ENCODE measurements around the gene NEK1. TPM values are rescaled to one million over a fixed set of nuclear protein-coding genes. Genes with fewer than 3 reads are reported as not detected.
A peak's percentile ranks its signal among the peaks of the same experiment; 100 is the strongest.

The NEK1 gene
- polyA plus RNA-seq, 1 of the 3 experiments (the other 2 are of a cell fraction): 2.0 TPM

GRCh38 chr4:169399976-169400767 is 212.2 kb downstream of the NEK1 start:
- H3K36me3 ChIP-seq (replicated peaks in 1 of 2; ENCODE audit: control insufficient read depth in 1 of 2, insufficient read depth in 2 of 2, low read length in 1 of 2): peaks cover 2 to 21% of the 10 kb centered on the region in 2 experiments
- H3K27ac ChIP-seq (ENCODE audit: low read depth in 2 of 2, low read length in 1 of 2): peak overlapping the region in 1 of 2 experiments; percentile 9; a peak in 1 of 4 replicates
- H3K4me1 ChIP-seq (ENCODE audit: control insufficient read depth in 1 of 2, insufficient read depth in 2 of 2, low read depth in 1 of 2, low read length in 1 of 2): peaks cover 0 to 7% of the 10 kb centered on the region in 2 experiments; a peak in 2 of 4 replicates
- ChIA-PET POLR2A (no interaction called here), CTCF (no interaction called here)
- TF ChIP-seq CHD2 (IDR thresholded peaks at IDR 0.05; ENCODE audit: low read length, partially characterized antibody) (no peak), POLR2AphosphoS5 (IDR thresholded peaks at IDR 0.05; ENCODE audit: low read depth, low read length) (no peak)
- no peak overlapping the region for H3K4me2 ChIP-seq
- no peaks in the 10 kb centered on the region for H3K27me3 ChIP-seq (ENCODE audit: insufficient read depth)
- 96% methylated on average over 1 of the region's 1 CpG for WGBS (ENCODE audit: low lambda C conversion rate)
- no peak for DNase-seq
- no peaks in the 10 kb centered on the region for H4K20me1 ChIP-seq (ENCODE audit: insufficient read depth)
- H3K79me2 ChIP-seq (ENCODE audit: insufficient read depth): no peaks in the 10 kb centered on the region
- H3F3A ChIP-seq (replicated peaks; ENCODE audit: insufficient read depth): peaks cover 12% of the 10 kb centered on the region
- no peaks in the 10 kb centered on the region for H3K9me2 ChIP-seq
- no peak overlapping the region for H2AFZ ChIP-seq (ENCODE audit: low read depth)
- H3K9ac ChIP-seq: no peak overlapping the region
- no peaks in the 10 kb centered on the region for H3K9me3 ChIP-seq
- H3K4me3 ChIP-seq (ENCODE audit: low read depth in 2 of 2, low read length in 1 of 2): no peak overlapping the region

- Histone ChIP-seq H3K9me2 (no peaks in the 10 kb centered on the region), H3K79me2 (ENCODE audit: insufficient read depth) (no peaks in the 10 kb centered on the region), H3K36me3 (replicated peaks in 1 of 2; ENCODE audit: control insufficient read depth in 1 of 2, insufficient read depth in 2 of 2, low read length in 1 of 2) (peaks cover 0 to 26% of the 10 kb centered on the region in 2 experiments), H3K4me3 (ENCODE audit: low read depth in 2 of 2, low read length in 1 of 2) (no peak overlapping the region), H3K9me3 (no peaks in the 10 kb centered on the region), H2AFZ (ENCODE audit: low read depth) (peak overlapping the region; percentile 25; the same call in 1 of the 2 replicates), H3K27ac (ENCODE audit: low read depth in 2 of 2, low read length in 1 of 2) (peak overlapping the region; percentile 81 to 93), H3K27me3 (ENCODE audit: insufficient read depth) (no peaks in the 10 kb centered on the region), H3K9ac (peak overlapping the region; percentile 32; the same call in 1 of the 2 replicates), H3K4me1 (ENCODE audit: control insufficient read depth in 1 of 2, insufficient read depth in 2 of 2, low read depth in 1 of 2, low read length in 1 of 2) (peaks cover 0 to 7% of the 10 kb centered on the region in 2 experiments; a peak in 2 of 4 replicates), H3K4me2 (no peak overlapping the region), H4K20me1 (ENCODE audit: insufficient read depth) (no peaks in the 10 kb centered on the region), H3F3A (replicated peaks; ENCODE audit: insufficient read depth) (peaks cover 12% of the 10 kb centered on the region)
- ChIA-PET POLR2A (no interaction called here), CTCF (no interaction called here)
- DNase-seq: no peak
- TF ChIP-seq TCF12 (IDR thresholded peaks at IDR 0.05) (peak; percentile 91), SIN3A (IDR thresholded peaks at IDR 0.05; ENCODE audit: borderline replicate concordance, low read depth, low read length) (no peak), IRF3 (IDR thresholded peaks at IDR 0.05; ENCODE audit: low read depth, low read length) (no peak), CTCF (IDR thresholded peaks at IDR 0.05) (no peak), EZH2phosphoT487 (IDR thresholded peaks at IDR 0.05; ENCODE audit: borderline replicate concordance, low read depth) (no peak), SMC3 (IDR thresholded peaks at IDR 0.05; ENCODE audit: low read depth, low read length) (no peak), TEAD4 (IDR thresholded peaks at IDR 0.05; ENCODE audit: borderline replicate concordance, insufficient read depth) (peak; percentile 47; the same call in 1 of the 2 replicates), MEF2A (IDR thresholded peaks at IDR 0.05; ENCODE audit: borderline replicate concordance, low read depth) (peak; percentile 66; the same call in 1 of the 2 replicates), RAD21 (IDR thresholded peaks at IDR 0.05; ENCODE audit: low read length) (no peak), JUND (IDR thresholded peaks at IDR 0.05) (peak; percentile 79), RFX5 (IDR thresholded peaks at IDR 0.05; ENCODE audit: low read length) (no peak), USF2 (IDR thresholded peaks at IDR 0.05; ENCODE audit: borderline replicate concordance, low read depth, low read length) (no peak), ELF1 (IDR thresholded peaks at IDR 0.05) (no peak), REST (IDR thresholded peaks at IDR 0.05; ENCODE audit: low read depth, low read length) (no peak), ZBTB33 (IDR thresholded peaks at IDR 0.05; ENCODE audit: borderline replicate concordance, low read depth) (no peak)
These were observed 214.1 kb downstream of the NEK1 start for GRCh38 chr4:169398316-169398715.
